HG03060 (cell line): ENCODE measurements around the gene AJM1.
"Not testable (repeated sequence)": the region's sequence is repeated elsewhere in the genome, so short reads cannot be mapped to it uniquely, and the experiment has no call there.

Experiments used
- ATAC-seq: cut with Tn5 transposase; IDR thresholded peaks from one replicate; pipeline ENCODE4 v1.9.1; 2021; ENCODE audit warnings: low read depth, moderate number of reproducible peaks; ENCODE audit not compliant: unreplicated experiment

AJM1 gene

DNA sequence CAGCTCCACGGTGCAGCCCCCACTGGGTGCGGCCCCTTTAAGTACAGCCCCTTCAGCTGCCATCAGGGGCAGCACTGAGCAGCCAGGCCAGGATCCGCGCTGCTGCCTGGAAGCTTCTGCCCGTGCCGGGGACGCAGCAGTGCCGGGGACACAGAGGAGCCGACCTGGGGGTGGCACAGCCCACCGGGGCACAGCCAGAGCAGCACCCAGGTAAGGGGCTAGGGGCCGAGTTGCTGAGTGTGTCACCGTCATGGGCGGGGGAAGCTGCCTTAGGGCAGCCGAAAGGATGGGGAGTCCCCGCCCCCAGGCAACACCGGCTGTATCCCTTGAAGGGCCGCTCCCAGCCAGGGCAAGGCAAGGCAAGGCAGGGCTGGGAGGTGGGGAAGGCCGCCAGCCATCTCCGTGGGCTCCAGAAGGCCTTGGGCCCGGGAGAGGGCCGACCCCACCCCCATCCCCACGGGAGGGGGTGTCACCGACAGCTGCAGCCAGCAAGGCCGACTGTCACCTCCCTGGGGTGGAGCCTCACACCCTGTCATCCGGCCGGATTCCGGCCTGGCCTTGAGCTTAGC is at the start of gene AJM1:
Gene AJM1 (plus strand): TSS at position 99 of the 569 bp plus-strand sequence. CDS start 1,937 bp downstream, outside the sequence.
- not testable (repeated sequence) for ATAC-seq

DNA sequence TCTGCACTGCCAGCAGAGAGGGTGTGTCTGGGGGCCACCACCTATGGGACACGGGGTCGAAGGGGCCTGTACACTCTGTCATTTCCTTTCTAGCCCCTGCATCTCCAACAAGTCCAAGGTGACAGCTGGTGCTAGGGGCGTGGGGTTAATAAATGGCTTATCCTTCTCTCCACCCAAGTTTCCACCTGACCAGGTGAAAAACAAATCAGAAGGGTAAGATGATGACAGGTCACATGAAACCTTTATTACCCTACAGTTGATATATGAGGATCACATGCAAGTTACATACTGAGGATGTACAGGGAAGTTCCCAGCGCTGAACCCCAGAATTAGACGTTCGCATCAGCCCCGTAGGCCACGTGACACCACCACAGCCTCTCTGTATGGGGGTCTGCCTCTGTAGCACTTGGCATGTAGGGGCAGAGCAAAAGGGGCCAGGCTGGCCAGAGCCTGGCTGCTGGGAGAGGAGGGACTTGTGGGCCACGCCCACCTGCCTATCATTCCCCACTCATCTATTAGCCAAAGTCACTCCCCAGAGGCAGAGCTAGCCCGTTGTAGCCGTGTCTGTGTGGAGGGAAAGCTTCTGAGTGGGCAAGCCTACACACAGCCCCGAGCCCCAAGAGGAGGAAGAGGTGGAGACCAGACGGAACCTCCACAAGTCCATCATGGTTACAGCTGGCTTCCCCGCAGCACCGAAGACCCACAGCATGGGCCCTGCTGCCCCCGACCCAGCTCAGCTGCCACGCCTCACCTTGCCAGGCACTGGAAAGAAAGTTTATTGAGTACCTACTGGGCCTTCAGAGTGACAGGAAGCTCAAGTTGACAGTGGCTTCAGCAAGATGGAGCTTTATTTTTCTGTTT is 49.0 kb upstream of the AJM1 start:
- ATAC-seq, result no peak

DNA sequence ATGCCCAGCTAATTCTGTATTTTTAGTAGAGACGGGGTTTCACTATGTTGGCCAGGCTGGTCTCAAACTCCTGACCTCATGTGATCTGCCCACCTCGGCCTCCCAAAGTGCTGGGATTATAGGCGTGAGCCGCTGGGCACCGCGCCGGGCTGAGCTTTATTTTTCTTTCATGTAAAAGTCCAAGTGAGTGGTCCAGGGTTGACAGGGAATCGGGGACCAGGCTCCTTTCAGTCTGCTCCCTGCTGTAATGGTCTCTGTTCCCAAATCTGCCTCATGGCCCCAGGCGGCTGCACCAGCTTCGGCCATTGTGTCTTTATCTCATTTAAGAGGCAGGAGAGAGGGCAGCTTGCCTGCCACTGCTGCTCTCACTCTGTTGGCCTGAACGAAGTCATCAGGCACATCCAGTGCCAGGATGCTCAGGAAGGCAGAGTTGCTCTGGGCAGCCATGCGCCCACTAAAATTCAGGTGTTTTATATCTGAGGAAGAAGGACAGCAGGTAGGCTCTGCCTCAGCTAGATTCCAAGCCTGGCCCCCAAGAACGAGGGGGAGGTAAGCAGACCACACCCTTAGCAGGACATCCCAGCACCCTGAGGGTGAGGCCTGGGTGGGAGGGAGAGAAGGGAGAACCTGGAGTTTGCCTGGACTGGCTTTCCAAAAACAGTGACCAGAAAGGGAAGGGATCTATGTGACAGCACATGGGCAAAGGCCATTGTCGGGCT is 47.8 kb upstream of the AJM1 start:
- ATAC-seq, result no peak

DNA sequence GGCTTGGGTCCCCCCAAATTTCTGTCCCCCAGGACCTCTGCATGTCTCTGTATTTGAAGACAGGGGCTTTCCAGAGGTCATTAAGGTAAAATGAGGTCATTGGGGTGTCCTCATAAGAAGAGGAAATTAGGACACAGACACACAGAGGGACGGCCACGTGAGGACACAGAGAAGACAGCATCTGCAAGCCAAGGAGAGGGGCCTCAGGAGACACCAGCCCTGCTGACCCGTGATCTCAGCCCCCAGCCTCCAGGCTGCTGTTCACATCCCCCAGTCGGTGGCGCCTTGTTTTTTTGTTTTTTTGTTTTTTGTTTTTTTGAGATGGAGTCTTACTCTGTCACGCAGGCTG is 47.3 kb upstream of the AJM1 start:
- no peak for ATAC-seq

DNA sequence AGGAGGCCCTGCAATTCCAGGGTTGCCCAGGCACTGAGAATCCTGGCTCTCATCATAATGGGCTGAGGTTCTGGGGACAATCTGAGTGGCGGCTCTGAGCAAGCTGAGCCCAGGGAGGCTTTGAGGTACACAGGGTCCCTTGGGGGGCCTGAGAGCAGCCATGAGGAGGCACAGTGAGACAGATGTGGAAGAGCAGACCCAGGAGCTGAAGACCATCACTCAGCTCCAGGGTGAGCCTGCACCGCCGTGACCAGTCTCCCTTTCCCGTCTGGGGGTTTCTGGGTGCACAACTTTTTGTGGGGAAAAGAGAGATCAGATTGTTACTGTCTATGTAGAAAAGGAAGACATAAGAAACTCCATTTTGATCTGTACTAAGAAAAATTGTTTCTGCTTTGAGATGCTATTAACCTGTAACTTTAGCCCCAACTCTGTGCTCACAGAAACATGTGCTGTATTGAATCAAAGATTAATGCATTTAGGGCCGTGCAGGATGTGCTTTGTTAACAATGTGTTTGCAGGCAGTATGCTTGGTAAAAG is 46.0 kb upstream of the AJM1 start, which contains the start of gene CCDC183:
Gene CCDC183 (plus strand): TSS at position 101 of the 537 bp plus-strand sequence. CDS start 60 bp downstream, at position 161.
- no peak for ATAC-seq

DNA sequence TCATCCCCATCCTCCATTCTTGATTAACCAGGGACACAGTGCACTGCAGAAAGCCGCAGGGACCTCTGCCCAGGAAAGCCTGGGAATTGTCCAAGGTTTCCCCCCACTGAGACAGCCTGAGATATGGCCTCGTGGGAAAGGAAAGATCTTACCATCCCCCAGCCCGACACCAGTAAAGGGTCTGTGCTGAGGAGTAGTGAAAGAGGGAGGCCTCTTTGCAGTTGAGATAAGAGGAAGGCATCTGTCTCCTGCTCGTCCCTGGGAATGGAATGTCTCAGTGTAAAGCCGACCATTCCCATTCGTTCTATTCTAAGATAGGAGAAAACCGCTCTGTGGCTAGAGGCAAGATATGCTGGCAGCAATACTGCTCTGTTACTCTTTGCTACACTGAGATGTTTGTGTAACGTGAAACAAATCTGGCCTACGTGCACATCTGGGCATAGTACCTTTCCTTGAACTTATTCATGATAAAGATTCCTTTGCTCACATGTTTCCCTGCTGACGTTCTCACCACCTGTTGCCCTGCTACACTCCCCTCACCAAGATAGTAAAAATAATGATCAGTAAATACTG is 45.4 kb upstream of the AJM1 start:
- not testable (repeated sequence) for ATAC-seq

DNA sequence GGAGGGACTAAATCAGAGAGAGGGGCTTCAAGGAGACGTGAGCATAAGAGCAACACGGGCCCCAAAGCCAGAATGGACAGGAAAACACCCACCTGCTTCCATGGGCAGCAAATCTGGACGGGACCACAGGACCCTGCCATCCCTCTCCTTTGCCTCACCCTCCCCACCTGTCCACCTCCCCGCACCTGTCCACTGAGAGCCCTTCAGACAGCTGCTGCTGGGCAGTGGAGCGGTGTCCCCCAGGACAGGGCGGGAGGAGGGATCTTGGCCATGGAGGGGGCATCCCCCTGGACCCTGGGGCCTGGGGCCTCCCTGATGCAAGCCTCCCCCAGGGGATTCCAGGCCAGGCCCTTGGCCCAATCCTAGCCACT is 43.6 kb upstream of the AJM1 start:
- ATAC-seq, result no peak

DNA sequence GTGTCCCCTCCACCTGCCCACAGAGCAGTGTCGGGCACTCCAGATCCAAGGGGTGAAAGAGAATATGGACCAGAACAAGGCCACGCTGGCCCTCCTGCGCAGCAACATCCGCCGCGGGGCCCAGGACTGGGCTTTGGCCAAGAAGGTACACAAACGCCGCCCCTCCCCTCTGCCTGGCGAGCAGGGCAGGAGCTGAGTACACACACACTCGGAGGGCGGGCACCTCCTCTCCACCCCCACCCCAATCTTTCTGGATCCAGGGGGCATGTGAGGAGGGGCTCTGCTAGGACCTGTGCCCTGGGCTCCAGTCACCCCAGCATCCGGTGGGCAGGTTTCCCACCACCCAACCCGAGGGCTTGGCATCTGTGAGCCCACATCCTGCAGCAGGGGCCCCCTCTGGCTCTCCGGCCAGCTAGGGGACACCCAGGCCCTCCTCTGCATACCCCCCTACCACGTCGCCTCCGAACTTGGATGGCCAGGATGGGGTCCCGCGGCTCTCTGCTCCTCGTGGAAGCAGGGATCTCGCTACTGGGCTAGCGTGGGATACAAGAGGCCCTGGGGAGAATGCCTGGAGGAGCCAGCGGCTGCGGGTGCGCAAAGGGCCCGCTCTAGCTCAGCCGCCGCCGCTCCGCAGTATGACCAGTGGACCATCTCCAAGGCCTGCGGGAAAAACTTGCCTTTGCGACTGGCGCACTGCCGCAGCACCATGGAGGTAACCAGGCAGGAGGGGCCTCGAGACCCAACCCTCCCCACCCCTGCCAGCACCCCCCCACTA is 43.0 kb upstream of the AJM1 start:
- no peak for ATAC-seq

DNA sequence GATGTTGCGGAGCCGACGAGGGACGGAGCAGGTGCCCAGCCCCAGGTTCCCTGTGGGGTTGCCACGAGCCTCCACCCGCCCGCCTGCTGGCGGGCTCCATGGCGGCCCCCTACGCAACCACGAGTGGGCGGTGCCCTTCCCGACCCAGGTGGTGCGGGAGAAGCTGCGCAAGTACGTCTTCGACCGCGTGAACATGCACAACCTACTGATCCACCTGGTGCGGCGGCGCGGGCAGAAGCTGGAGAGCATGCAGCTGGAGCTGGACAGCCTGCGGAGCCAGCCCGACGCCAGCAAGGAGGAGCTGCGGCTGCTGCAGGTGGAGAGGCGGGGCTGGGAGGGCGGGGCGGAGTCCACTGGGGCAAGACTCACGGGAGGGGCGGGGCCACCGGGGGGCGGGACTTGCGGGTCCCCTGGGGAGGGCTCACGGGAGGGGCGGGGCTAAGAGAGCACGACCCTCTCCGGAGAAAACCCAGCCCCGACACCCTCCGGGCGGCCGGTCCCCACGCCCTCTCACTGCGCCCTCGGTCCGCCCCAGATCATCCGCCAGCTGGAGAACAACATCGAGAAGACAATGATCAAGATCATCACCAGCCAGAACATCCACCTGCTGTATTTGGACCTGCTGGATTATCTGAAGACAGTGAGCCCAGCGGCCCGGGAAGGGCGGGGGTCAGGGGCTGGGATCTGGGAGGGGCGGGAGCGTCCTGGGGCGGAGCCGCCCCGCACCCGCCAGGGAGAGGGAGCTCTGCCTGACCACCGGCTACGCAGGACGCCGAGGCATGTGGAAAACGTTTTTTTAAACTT is 42.2 kb upstream of the AJM1 start:
- ATAC-seq, result no peak

DNA sequence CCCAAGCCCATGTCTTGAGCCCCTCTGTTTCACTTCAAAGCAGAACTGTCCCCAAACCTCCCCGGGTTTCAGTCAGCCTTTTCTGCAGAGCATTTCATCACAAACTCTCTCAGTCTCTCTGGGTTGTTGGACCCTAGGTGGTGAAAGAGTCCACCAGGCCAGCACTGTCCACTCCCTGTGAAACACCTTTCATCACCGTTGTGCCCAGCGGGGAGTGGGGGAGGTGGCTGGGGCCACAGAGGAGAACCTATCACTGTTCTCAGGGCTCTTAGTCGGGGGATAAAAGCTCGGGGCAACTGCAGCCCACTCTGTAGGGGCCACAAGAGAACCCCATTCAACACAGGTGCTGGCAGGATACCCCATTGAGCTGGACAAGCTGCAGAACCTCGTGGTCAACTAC is 40.0 kb upstream of the AJM1 start:
- no peak for ATAC-seq

DNA sequence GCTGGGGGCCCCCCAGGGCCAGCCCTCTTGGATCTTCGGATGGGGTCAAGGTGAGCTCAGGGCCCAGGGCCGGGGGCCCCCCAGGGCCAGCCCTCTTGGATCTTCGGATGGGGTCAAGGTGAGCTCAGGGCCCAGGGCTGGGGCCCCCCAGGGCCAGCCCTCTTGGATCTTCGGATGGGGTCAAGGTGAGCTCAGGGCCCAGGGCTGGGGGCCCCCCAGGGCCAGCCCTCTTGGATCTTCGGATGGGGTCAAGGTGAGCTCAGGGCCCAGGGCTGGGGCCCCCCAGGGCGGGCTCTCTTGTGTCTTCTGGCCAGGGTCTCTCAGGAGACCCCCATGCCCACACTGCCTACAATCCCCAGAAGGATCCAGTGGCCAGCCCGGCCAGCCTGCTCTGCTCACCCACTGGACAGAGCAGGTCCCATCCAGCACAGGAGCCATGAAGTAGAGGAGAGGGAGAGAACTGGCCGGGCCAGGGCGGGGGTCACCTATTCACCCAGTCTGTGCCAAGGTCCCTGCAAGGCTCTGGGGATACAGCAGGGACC is 39.2 kb upstream of the AJM1 start:
- not testable (repeated sequence) for ATAC-seq

DNA sequence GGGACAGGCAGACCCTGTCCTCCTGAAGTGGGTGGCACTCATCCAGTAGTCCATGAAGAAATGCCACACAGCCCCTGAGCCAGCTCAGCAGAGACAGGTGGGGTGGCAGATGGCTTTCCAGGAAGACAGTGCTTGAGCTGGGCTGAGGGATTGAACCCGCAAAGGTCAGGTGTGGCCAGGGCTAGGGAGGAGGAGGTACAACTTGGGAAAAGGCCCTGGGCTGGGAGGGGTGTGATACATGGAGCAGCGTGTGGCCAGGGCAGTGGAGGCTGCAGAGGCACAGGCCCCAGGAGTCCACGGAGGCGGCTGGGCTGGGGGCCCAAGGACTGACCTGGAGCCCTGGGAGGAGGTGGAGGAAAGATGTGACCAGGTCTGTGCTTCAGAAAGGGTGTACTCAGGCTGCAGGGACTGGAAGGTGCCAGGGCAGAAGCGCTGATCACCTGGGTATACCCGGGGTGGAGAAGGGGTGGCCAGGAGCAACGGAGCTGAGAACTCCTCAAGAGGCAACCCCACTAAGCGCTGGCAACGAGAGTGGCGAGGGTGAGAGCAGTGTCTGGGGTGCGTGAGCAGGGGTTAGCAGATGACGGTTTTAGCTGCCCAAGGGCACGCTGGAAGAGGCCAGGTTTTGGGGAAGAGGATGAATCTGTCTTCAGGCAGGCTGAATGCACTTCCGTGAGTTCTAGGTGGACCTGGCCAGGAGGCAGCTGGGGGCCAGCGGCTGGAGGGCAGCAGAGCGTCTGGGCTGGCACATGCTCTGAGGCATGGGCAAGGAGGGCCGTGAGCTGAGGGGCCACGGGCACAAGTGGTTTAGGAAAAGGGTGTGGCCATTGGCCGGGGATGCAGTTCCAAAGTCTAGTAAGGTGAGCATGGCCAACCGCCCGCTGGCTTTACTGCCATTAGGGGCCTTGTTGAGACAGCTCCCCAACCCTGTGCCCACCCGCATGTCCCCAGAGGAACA is 38.4 kb upstream of the AJM1 start:
- no peak for ATAC-seq

DNA sequence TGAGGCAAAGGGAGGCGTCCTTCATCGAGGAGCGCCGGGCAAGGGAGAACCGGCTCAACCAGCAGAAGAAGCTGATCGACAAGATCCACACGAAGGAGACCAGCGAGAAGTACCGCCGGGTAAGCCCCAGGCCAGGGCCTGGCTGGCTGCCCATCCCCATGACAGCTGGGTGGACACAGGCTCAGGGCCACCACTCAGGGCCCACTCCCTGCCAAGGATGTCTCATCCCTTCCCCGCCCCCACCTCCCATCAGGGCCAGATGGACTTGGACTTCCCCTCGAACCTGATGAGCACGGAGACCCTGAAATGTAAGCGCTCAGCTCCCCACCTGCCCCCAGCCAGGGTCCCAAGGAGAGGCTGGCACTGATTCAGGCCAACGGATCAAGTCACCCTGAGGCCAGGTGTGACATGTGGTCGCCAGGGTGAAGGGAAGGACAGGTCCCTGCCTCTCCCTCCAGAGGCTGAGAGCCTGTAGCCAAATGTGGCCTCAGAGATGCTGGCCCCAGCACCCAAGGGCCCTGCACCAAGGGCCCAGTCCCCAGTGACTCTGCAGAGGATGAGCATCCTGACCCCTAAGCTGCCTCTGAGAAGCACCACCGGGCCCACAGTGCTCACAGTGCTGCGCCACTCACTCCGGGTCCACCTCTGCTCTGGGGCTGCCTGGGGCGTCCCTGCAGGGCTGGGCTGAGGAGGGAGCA is 37.6 kb upstream of the AJM1 start:
- ATAC-seq, result no peak

DNA sequence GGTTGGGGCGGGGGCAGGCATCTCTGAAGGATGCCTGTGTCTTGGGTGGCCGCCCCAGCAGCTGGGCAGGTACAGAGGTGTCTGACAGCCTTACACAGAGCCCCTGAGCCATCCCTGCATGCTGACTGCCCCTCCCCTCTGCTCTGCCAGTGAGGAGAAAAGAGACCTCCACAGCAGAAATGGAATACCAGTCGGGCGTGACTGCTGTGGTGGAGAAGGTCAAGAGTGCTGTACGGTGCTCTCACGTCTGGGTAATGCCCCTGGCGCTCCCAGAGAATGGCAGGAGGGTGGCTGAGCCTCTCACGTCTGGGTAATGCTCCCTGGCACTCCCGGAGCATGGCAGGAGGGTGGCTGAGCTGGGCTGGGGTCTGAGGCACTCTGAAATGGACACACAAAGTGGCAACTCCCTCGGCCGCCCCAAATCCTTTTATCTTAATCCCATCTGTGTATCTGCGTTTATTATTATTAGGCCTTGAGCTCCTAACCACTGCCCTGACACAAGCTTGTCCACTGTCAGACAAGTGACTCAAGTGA is 37.0 kb upstream of the AJM1 start:
- ATAC-seq, result no peak

DNA sequence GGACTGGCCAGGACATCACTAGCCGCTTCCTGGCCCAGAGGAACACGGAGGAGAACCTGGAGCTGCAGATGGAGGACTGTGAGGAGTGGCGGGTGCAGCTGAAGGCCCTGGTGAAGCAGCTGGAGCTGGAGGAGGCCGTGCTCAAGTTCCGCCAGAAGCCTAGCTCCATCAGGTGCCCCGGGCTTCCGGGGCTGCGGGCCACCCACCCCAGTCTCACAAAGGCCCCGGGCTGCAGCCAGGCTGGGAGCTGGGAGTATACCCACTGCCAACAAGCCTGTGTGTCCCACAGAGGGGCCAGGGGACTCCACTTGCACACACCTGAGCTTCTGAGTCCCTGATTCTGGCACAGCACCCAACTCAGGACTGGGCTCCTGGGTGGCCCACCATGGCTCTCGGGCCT is 36.2 kb upstream of the AJM1 start:
- ATAC-seq, result no peak

DNA sequence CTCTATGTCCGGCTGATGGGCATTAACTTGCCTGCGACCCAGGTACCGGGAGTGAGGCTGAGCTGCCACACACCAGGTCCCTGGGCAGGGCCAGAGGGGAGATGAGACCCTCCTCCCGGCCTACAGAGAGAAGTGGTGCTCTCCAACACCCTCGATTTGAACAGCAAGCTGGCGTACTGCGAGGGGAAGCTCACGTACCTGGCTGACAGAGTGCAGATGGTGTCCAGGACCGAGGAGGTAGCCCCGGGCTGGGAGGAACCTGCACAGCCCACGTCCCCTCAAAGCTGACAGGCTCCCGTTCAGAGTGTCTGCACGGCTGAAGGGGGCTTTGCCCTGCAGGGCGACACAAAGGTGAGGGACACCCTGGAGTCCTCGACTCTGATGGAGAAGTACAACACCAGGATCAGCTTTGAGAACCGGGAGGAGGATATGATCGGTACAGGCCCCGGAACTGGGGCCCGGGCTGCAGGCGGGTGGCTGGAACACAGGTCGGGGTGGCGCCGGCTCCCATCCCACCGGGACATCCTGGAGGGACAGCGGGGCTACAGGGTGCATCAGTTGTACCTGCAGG is 35.6 kb upstream of the AJM1 start:
- ATAC-seq, result no peak
